Measurements from ENCODE around the gene APBB2.

Gene APBB2

DNA sequence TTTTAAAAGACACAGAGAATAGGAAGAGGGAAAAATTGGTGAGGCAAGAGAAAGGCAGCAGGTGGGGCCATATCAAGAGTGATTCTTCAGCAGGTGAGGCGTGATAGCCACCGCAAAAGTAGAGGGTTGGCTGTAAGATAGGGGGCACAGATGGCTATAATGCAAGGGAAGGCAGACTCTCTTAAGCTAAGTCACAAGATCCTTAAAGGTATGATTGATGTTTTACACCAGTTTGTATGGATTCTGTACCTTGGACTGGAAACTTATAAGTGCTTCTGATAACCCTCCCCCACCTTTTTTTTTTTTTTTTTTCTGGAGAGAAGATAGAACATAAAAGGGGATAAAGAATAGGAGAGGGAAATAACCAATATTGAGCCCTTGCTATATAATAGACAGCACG lies 424.6 kb downstream of the APBB2 start:
- DNase-seq, result no peak

DNA sequence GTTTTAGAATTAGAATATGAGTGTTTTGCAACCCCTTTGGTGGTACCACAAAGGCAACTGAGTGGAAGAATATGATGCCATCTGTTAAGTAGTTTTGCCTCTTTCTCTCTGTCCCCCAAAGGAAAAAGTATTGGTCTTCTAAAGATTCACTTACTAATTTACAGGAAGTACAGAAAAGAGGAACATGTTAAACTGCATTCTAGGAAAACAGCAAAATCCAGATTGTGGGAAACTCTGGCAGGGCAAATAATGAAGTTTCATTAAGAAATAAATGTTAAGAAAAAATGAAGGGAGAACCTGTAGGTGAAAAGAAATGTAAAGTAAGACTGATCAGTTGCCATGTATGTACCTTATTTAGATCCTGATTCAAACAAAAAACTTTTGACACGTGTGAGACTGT lies 425.3 kb downstream of the APBB2 start:
- no peak for DNase-seq

DNA sequence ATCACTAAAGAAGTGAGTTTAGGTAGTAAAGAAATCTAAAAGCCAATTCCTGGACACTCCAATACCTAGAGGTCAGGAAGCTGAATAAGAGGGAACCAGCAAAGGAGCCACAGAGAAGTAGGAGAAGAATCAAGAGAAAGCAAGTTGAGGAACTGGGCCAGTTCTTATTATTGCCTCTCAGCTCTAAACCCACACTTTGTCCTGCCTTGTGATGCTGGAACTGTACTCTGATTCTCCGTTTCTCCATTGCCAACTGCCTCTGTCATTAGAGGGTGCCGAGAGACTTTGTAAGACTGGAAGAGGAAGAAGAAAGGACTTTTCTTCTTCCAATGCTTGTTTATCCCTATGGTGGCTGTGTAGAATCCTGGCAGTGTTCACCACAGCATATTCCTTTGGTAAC lies 426.0 kb downstream of the APBB2 start:
- DNase-seq, result no peak

DNA sequence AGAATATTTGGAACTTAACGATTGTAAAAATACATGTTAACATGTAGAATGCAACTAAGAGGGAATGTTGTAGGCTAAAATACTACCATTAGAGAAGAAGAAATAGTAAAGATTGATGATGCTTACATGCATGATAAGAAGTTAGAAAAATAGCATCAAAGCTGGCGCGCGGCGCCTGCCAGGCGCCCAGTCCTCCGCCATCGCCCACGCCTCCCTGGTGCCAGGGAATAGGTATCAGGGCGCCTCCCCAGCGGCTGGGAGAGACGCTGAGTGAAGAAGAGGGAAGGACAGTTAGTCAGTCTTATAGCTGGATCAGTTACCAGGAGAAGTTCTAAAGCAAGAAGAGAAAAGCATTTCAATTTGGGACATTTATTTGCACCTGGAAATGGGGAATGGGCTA lies 428.6 kb downstream of the APBB2 start:
- DNase-seq, result no peak

DNA sequence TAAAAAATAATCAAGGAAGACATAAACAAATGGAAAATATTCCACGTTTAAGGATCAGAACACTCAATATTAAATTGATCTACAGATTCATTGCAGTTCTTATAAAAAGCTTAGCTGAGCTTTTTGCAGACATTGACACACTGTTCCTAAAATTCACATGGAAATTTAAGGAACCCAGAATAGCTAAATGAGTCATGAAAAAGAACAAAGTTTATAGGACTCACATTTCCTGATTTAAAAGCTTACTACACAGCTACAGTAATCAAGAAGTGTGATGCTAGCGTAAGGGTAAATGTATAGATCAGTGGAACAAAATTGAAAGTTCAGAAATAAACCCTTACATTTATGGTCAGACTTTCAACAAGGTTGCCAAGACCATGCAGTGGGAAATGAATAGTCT lies 431.5 kb downstream of the APBB2 start:
- DNase-seq, result no peak

DNA sequence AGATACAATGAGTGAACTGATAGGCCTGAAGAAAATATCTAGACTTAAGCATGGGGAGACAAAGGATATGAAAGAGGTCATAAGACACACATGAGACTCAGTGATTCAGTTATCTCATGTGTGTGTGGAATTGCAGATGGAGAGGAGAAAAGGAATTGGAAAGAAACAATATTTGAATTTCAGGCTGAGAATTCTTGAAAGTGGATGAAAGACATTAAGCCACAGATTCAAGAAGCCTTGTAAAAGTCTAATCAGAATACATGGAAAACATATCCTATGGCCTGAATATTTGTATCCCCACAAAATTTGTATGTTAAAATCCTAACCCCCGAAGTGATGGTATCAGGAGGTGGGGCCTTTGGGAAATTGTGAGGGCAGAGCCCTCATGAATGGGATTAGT lies 436.3 kb downstream of the APBB2 start:
- DNase-seq, result no peak

DNA sequence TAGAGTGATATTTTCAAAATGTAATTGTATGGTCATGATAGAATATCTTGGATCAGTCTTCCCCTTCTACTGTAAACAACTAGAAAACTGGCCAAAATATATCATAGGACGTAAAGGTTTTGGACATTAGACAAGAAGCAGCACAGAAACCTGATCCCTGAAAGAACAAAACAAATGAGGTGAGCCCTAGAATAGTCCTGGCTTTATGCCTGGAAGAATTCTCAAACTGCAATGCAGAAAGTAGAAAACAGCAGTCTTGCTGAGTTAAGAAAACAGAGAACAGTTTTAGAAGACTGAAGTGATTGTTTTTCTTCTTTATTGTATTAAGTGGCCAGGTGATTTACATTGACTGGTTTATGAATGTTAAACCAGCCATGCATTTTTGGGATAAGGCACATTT lies 445.1 kb downstream of the APBB2 start:
- no peak for DNase-seq

DNA sequence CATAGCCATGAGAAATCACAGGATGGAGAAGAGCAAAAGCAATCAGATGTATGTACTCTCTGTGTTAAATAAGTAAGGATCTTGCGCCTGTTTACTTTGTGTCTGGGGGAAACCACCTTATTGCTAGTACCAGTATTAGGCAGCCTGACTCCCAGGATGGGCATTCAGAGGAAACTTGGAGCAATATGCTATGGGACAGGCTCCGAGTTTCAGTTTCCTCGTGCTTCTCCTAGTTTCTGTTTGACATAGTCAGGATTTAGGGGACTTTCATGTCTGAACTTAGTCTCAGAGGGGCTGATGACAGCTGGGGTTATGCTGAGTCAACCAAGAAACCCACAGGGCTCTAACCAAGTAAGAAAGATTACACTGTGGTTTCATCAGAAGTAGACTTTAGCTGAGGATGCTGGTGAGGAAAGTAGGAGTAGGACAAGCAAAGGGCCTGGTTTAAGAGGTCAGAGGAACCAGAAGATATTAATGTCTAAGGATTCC lies 451.1 kb downstream of the APBB2 start:
- peak; percentile 31 to 36 for DNase-seq
